Stimulated activated naive CD4-positive, alpha-beta T cell treated with Interleukin-2 at 50 U/mL for 16 hours (primary cell): ENCODE measurements around the gene ARMC9.

ENCODE experiments used
- DNase-seq: peaks from one replicate; lab custom pipeline; 2025; lab: John Stamatoyannopoulos, UW

ARMC9 gene

DNA sequence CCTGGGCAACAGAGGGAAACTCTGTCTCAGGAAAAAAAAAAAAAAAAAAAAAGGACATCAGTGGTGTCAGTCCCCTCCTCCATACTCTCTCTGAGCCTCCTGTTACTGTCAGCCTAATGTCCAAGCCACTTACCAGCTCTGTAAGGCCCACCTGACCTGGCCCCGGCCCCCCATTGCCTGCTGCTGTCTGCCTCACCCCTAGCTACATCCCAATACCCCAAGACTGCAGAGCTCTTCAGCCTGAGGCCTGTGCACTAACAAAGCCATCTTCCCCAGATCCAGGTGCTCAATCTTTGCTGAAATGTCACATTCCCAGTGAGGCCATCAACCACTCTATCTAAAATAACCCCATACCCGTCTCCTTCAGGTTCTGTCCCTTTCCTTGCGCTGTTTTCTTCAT, 5.7 kb downstream of the ARMC9 start:
- DNase-seq: no peak

DNA sequence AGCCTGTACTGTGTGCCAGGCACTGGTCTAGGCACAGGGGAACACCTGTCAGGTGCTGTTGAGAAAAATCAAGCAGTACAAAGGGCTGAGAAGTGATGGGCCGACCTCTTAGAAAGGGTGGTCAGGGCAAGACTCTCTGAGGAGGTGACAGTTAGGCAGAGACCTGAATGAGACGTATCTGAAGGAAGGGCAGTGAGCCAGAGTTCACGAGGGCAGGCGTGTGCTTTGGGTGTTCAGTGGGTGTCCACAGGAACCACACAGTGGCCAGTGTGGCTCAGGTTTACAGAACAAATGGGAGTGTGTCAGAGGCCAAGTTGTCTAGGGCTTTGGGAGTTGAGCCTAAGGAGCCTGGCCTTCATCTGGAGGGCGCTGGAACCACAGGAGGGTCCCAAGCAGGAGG, 6.2 kb downstream of the ARMC9 start:
- DNase-seq: no peak

DNA sequence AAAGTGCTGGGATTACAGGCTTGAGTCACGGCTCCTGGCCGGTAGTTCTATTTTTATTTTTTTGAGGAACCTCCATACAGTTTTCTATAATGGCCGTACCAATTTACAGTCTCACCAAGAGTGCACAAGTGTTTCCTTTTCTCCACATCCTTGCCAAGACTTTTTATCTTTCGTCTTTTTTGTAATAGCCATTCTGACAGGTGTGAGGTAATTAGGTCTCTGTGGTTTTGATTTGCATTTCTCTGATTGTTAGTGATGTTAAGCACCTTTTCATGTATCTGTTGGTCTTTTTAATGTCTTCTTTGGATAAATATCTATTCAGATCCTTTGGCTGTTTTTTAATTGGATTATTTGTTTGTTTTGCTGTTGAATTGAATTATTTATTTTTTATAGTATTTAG, 9.3 kb downstream of the ARMC9 start:
- DNase-seq: no peak

DNA sequence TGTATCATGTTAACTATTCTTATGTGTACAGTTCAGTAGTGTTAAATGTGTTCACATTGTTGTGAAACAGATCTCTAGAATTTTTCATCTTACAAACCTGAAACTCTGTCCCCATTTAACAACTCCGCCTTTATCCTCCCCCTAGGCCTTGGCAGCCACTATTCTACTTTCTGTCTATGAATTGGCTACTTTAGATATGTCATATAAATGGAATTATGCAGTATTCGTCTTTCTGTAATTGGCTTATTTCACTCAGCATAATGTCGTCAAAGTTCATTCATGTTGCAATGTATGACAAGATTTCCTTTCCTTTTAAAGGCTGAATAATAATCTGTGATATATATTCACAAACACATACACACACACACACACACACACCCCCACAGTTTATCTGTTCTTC, 12.4 kb downstream of the ARMC9 start:
- DNase-seq: no peak

DNA sequence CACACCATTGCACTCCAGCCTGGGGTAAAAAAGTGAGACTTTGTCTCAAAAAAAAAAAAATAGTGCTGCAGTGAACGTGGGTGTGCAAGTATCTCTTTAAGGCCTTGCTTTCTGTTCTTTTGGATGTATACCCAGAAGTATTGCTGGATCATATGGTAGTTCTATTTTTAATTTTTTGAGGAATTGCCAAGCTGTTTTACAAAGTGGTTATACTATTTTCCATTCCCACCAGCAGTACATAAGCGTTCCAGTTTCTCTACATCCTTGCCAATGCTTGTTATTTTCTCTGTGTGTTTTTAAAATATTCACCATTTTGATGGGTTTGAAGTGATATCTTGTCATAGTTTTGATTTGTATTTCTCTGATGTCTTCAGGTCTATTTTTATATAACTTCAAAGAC, 13.1 kb downstream of the ARMC9 start:
- no peak for DNase-seq

DNA sequence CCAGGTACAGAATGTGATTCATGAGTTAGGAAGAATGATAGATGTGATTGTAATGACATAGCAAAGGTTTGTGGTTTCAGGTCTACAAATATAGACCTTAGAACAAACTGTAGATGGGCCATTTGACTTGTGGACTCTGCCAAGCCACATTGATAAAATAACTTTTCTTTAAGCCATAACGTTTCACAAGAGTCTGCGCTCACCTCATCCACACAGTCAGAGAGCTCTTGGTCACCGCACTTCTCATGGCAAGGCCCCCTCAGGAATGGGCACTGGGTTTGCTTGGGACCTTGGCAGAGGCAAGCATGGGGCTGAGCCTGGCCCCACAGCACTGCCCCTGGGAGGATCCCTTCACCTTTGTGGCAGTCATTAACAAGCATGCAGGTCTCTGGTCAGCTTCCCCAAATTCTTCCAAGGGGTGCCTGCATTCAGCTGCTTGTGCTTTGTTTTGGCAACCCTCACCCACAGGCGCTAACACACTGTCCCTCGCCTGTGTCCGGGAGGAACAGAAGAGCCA, 14.0 kb downstream of the ARMC9 start:
- DNase-seq: no peak

DNA sequence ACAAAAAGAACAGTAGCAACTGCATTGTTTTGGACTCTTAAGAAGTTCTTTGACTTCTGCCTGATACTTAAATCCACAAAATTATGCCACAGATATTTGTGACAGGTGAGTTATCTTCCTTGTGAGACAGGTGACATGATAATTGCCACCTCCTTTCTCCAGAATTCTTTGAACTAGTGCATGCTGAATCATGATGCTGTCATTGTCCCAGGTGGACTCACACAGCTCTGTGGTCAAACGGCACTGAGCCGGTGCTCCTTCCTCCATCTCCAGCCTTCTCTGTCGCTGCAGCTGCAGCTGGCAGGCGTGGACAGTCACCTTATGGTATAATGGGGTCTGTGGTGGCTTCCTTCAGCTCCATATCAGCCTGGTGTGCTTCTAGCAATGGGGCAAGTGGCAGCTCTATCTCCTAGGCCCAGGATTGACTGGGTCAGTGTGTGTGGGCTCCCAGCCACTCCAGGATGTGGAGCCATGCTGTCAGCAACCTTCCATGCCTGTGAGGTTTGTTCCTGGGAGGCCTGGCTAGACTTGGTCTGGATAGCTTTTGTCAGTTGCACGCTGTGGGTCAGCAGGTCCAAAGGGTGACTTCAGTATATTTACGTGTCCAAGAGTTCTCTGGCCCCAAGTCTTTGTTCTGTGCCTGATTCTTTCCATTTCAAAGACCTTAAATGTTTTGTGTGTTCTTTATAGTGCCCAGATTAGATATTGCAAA, 15.7 kb downstream of the ARMC9 start:
- no peak for DNase-seq

DNA sequence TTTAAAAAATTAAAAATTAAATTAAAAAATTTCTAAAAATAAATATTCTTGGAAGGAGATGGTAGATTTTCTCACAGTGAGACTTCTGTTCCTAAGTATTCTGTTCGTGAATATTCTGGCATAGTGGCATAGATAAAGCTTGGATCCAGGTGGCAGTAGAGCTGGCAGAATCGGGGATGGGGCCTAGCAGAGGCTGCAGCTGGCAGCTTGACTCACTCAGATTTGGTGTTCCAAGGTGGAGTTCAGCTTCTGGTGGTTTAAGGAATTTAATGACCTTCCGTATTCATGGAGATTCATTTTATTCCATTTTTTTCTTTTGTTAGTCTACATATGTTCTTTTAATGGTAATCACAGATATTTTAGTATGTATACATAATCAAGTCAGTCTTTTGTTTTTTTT, 19.9 kb downstream of the ARMC9 start:
- DNase-seq: no peak

DNA sequence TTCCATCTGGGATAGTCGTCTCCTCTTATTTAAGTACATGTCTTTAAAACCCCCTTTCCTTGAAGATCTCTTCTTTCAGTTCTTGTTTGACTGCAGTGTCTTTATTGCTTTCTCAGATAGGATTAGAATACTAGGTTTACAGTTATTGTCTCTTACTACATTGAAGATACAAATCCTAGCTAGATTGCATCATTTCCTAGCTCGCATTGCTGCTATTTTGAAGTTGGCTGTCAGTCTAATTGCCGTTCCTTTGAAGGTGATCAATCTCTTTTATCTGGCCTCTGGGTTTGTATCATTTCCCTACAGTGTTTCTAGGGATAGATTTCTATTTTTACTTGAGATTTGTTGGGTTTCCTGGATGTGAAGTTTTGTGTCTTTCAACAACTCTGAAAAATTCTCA, 20.9 kb downstream of the ARMC9 start:
- no peak for DNase-seq

DNA sequence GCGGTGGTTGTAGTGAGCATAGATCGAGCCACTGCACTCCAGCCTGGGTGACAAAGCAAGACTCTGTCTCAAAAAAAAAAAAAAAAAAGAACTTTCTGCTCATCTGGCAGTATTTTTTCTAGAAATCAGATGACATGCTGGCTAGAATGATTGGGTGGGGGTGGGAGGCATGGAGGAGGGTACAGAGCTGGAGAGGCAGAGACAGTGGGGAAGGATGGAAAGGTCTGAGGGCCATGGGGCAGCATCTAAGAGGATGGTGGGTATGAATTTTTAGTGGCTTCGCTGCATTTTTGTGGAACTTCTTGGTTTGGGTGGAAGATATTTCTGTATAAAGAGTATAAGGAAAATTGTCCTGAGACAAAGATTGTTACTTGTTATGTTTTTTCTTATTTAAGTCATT, 23.3 kb downstream of the ARMC9 start:
- DNase-seq: no peak

DNA sequence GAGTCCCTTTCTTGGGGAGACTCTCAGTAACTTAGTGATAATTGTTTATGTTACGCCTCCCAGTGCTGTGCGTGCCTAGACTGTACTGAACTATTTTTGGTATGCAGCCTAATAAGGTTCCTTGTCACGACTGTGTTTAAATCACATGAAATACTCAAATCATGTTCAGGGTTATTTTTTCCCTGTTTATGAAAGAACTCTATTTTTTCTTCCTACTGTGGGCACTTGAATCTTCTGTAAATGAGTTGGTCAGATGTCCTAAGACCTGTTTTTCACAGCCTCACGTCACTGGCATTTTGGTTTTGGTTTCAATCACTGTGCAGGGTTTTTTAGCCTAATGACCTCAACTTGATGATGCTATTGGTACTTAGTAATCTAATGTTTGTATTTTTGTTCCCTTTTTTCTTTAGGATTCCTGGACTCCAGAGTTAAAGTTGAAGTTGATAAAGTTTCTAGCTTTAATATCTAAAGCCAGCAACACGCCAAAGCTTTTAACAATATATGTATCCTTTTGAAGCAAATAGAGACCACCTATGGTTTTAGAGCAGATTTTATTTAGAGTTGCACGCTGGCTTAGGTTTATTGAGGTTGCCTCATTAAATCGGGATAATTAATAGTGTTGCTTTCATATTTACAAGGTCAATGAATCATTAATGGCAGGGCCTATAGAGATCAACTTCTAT, 24.0 kb downstream of the ARMC9 start:
- DNase-seq: no peak

DNA sequence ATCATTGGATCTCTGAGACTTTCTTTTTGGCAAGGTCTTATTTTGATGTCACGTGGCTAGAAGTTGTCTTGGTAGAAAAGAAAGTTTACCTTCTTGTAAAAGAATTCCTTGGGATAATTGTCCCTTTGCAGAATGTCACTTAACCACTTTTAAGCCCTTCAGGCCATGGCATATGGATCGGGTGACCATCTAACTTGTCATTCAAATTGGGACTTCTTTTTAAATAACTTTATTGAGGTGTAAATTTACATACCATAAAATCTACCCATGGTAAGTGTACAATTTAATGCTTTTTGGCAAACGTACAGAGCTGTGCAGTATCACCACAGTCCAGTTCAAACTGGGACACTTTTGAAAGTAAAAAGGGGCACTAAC, 24.6 kb downstream of the ARMC9 start:
- DNase-seq: no peak

DNA sequence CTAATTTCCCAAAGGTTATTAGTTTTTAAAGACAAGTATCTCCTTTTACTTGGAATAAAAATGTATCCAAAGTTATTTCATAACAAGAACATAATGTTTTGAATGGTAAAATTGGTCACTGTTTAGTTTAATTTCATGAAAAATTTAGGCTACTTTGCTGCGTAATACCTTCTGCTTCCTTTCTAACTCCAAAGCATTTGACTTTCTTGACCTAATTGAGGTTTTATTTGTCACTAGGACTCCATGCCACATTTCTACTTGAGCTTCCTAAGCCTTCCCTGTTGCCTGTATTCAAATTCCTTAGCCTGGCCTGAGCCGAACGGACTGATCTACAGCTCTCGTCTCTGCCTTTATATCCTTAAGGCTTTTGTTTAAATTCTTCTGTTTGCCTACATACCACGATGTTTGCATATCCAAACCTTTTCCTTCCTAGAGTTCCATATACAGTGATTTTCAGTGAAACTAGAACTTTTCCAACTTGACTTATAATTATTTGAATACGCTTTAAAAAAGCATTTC, 25.1 kb downstream of the ARMC9 start:
- no peak for DNase-seq

DNA sequence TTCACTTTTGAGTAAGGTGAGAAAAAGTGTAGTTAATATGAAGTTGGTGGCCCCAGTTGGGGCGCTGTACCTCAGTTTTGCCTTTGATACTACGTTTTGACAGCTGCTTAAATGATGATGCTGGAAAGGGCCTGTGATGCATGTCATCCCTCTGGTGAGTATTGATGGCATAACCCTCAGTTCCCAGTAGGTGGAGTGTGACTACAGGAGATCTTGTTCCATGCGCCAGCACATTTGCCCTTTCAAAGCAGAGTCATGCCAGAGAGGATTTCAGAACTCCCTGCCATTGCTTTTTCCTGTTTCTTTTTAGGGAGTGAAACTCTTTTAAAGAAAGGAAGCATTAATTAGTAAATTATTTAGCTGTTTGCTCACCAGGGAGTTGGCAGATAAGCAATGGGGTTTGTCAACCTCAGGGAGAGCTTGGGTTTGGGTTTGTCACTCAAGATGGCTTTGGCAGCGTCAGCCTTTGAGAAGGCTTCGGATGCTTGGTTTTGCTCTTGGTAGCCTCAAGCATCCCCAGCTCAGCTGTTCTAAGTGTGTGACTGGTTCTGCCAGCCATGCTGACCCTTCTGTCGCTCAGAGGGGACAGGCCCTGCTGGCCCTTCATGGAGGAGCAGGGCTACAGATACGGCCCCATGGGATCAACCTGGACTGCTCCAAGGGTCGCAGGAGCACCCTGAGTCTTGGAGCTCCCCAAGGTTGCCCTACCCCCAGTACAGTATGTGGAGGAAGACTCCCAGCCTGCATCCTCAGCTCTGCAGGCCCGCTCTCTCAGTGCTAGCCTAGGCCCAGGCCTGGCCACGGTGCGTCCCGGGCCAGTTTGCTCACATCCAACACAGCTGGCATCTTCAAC, 29.1 kb downstream of the ARMC9 start:
- peak; percentile 14 for DNase-seq

DNA sequence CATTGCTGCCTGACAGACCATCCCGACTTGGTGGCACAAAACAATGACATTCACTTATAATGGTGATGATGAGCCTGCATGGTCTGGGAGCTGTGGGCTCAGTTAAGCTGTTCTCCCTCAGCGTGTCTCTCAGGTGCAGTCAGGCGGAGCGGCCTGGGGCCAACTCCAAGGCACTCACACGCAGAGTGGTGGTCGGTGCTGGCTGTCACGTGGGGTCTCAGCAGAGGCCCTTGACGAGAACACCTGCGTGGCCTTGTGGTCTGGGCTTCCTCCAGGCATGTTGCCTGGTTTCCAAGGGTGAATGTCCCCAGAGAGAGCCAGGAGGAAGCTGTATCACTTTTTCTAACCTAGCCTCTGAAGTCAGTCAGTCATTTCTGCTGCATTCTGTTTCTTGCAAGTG, 29.8 kb downstream of the ARMC9 start:
- no peak for DNase-seq

DNA sequence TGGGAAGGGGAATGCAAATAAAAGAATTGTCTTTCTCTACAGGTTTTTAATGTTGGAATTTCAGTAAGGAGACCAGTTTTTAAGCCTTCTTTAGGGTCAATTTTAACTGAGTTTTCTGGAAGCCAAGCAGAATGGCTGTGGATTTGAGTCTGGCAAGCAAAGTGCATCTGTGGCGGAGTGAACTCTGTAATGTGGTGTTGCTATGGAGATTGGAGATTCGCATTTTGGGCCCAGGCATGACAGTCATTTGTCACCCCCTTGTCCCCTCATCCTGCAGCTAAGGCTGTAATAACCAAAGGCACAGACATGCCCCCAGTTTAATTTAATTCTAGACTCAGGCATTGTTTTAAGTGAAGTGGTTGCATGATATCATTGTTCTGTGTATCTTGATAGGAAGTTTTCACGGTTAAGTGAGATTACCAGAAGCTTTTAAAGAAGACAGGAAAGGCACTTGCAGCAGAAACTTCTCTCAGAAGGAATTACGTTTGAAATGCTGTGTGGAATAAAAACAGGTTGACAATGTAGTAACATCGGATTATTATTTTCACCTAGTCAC, 30.6 kb downstream of the ARMC9 start:
- no peak for DNase-seq

DNA sequence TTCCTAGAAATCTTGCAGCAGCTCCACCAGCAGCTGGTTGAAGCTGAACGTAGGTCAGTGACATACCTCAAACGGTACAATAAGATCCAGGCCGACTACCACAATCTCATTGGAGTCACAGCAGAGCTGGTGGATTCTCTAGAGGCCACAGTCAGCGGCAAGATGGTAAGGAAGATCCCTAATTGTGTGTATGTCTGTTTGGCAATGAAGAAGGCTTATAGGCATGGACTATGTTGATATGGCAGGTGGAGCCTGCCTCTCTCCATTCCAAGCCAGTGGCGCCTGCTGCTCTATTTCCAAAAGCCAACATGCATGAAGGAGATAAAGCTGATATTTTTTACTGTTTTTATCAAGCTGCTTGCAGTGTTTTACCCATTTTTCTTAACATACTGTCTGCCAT, 36.8 kb downstream of the ARMC9 start:
- no peak for DNase-seq

DNA sequence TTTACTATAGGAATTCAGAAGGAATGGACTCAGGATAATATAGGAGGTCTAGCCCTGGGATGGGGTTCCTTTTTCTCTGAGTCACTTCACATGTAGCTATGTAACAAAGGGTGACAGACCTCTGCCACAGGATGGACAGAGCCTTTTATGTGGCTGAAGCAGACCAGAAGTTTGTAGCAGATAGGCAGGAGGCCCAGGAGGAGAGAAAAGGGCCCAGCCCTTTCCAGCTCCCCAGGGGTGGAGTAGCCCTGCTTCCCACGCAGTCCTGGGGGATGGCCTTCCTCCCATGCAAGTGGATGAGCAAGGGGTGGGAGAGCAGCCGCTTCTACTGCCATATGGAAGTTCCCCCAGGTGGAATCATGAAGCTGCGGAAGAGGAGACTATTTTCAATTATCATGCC, 40.3 kb downstream of the ARMC9 start:
- no peak for DNase-seq

DNA sequence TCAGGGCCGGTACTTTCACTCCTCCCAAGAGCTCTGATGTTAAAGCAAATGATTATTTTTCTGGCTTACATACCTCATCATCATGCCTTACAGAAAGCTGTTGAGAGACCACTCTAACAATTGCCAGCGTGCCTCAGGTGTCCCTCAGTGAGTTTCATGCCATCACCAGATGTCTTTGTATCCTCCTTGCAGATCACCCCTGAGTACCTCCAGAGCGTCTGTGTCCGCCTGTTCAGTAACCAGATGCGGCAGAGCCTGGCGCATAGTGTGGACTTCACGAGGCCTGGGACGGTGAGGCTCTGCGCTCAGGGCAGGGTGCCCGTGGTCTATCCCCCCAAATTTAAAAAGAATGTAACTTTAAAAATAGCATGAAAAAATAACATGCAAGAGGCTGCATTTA, 41.3 kb downstream of the ARMC9 start:
- DNase-seq: no peak

DNA sequence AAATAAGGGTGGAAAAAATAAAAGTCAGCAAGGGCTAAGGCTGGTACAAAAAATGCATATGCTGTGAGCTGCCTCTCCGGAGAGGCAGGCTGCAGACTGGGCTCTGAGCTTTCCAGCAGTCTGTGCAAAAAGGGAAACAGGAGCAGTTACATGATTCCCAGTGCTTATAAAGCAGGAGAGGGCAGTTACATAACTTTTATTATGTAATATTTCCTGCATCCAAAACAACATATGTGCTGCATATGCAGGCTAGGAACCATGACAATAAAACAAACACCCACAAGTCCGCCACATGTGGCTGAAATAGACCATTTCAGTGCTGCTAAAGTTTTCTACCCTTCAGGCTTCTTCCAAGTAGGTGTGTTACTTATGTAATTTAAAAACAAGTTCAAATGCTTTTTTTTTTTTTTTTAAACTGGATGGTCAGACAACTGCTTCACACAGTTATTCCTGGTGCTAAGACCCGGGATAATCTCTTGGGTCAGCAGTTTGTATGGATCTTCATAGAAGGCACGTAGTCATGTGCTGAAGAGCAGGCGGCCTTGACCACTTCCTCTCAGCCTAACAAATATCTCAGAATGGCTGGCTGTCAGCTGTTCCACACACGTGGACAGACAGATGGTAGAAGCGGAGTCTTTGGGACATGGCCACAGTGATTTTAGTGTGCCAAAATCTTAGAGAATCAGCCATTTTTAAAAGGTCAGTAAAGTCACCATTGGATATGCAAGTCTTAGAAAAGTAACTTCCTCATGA, 43.5 kb downstream of the ARMC9 start:
- DNase-seq: no peak

DNA sequence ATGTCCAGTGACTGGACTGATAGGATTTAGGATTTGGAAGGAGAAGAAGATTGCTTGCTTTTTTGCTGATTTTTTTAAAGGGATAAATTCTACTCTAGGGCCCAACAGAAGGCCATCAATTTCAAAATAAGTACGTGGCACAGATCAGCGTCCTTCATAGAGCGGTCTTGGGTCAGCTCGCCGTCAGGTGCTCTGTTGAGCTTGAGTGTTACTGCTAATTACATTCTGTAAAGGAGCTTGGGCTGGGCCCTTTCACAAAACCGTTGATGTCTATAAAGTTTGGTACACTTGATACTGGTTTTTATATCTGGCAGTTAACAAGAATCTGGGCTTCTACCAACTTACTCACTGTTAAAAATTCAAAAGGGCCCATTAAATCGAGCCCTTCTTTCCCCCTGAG, 45.4 kb downstream of the ARMC9 start:
- no peak for DNase-seq
